ENCODE data around the gene HYAL3.

HYAL3 gene
- 1.3 to 6.0 (median 3.4) reads per million in 9 experiments for total RNA-seq

GRCh38 chr3:50298836-50299637, at the start of gene HYAL3, which contains the start of gene NAA80:
Gene HYAL3 (minus strand): TSS chr3:50299405. CDS start chr3:50295602, 3,803 bp downstream.
Gene NAA80 (minus strand): TSS chr3:50299405. CDS start chr3:50297463, 1,942 bp downstream.
- Mint-ChIP-seq H3K9me3 (no peaks in the 10 kb centered on the region), H3K27me3 (no peaks in the 10 kb centered on the region), H3K4me1 (ENCODE audit: low read depth in 2 of 2) (peaks cover 20 to 23% of the 10 kb centered on the region in 2 donors), H3K4me3 (peak within 1 kb of the TSS; percentile 85 to 97), H3K36me3 (ENCODE audit: insufficient read depth) (peaks cover 12% of the 10 kb centered on the region), H3K27ac (peak within 1 kb of the TSS; percentile 94 to 97)
- ATAC-seq (replicated peaks) = peak; percentile 83
- peak; percentile 98 to 100 (median 99) for DNase-seq

- Mint-ChIP-seq H3K27me3 (no peaks in the 10 kb centered on the region), H3K4me3 (peak overlapping the region; percentile 47 to 78), H3K36me3 (ENCODE audit: insufficient read depth) (peaks cover 32% of the 10 kb centered on the region), H3K9me3 (no peaks in the 10 kb centered on the region), H3K27ac (peak overlapping the region in 1 of 2 donors; percentile 85), H3K4me1 (ENCODE audit: low read depth in 2 of 2) (peaks cover 48 to 50% of the 10 kb centered on the region in 2 donors)
- ATAC-seq (replicated peaks) = peak; percentile 22
- peak; percentile 75 to 76 (median 75) for DNase-seq
Observed at GRCh38 chr3:50347187-50347813, 48.1 kb upstream of the HYAL3 start.

- Mint-ChIP-seq H3K36me3 (ENCODE audit: insufficient read depth) (peaks cover 33% of the 10 kb centered on the region), H3K4me3 (peak within 1 kb of the TSS; percentile 55 to 78), H3K4me1 (ENCODE audit: low read depth in 2 of 2) (peaks cover 50 to 56% of the 10 kb centered on the region in 2 donors), H3K27me3 (no peaks in the 10 kb centered on the region), H3K27ac (peak within 1 kb of the TSS in 1 of 2 donors; percentile 79), H3K9me3 (no peaks in the 10 kb centered on the region)
- ATAC-seq (replicated peaks) (no peak), DNase-seq (peak; percentile 57 to 69 (median 65))
Observed at GRCh38 chr3:50345586-50346234, 46.5 kb upstream of the HYAL3 start, which contains the start of gene ZMYND10. Gene ZMYND10 (minus strand): TSS chr3:50345732. CDS start chr3:50345579, 153 bp downstream.

GRCh38 chr3:50345008-50345407, 45.8 kb upstream of the HYAL3 start:
- Mint-ChIP-seq H3K27me3 (no peaks in the 10 kb centered on the region), H3K36me3 (ENCODE audit: insufficient read depth) (peaks cover 33% of the 10 kb centered on the region), H3K4me3 (peak overlapping the region; percentile 55 to 78), H3K4me1 (ENCODE audit: low read depth in 2 of 2) (peaks cover 43 to 51% of the 10 kb centered on the region in 2 donors), H3K27ac (no peak overlapping the region), H3K9me3 (no peaks in the 10 kb centered on the region)
- ATAC-seq (replicated peaks) (no peak), DNase-seq (no peak)

GRCh38 chr3:50342813-50343633, 43.8 kb upstream of the HYAL3 start:
- Mint-ChIP-seq H3K4me3 (peak overlapping the region in 1 of 2 donors; percentile 8), H3K36me3 (ENCODE audit: insufficient read depth) (peaks cover 42% of the 10 kb centered on the region), H3K9me3 (no peaks in the 10 kb centered on the region), H3K27me3 (no peaks in the 10 kb centered on the region), H3K27ac (peak overlapping the region in 1 of 2 donors; percentile 85), H3K4me1 (ENCODE audit: low read depth in 2 of 2) (peaks cover 45 to 57% of the 10 kb centered on the region in 2 donors)
- DNase-seq (no peak), ATAC-seq (replicated peaks) (no peak)

GRCh38 chr3:50341996-50342650, 42.9 kb upstream of the HYAL3 start:
- DNase-seq (no peak), ATAC-seq (replicated peaks) (no peak)
- H3K36me3 Mint-ChIP-seq (ENCODE audit: insufficient read depth) = peaks cover 42% of the 10 kb centered on the region
- H3K9me3 Mint-ChIP-seq = no peaks in the 10 kb centered on the region
- no peak overlapping the region for H3K4me3 Mint-ChIP-seq
- H3K27ac Mint-ChIP-seq = peak overlapping the region in 1 of 2 donors; percentile 85
- peaks cover 44 to 56% of the 10 kb centered on the region in 2 donors for H3K4me1 Mint-ChIP-seq (ENCODE audit: low read depth in 2 of 2)
- no peaks in the 10 kb centered on the region for H3K27me3 Mint-ChIP-seq

GRCh38 chr3:50341537-50341936, 42.3 kb upstream of the HYAL3 start:
- Mint-ChIP-seq H3K36me3 (ENCODE audit: insufficient read depth) (peaks cover 46% of the 10 kb centered on the region), H3K4me3 (peak overlapping the region; percentile 97), H3K4me1 (ENCODE audit: low read depth in 2 of 2) (peaks cover 44 to 60% of the 10 kb centered on the region in 2 donors), H3K27me3 (no peaks in the 10 kb centered on the region), H3K27ac (peak overlapping the region in 1 of 2 donors; percentile 85), H3K9me3 (no peaks in the 10 kb centered on the region)
- no peak for ATAC-seq (replicated peaks)
- peak in 2 of 3 experiments; percentile 32 to 45 for DNase-seq

- H3K27ac Mint-ChIP-seq = peak within 1 kb of the TSS; percentile 95 to 96
- H3K4me1 Mint-ChIP-seq (ENCODE audit: low read depth in 2 of 2) = peaks cover 46 to 65% of the 10 kb centered on the region in 2 donors
- DNase-seq = peak; percentile 63 to 72 (median 67)
- no peaks in the 10 kb centered on the region for H3K9me3 Mint-ChIP-seq
- peak within 1 kb of the TSS; percentile 97 for H3K4me3 Mint-ChIP-seq
- H3K27me3 Mint-ChIP-seq = no peaks in the 10 kb centered on the region
- H3K36me3 Mint-ChIP-seq (ENCODE audit: insufficient read depth) = peaks cover 55% of the 10 kb centered on the region
- ATAC-seq (replicated peaks) = peak; percentile 37
Observed at GRCh38 chr3:50340448-50341329, 41.5 kb upstream of the HYAL3 start, which contains the start of gene RASSF1. Gene RASSF1 (minus strand): TSS chr3:50340836. CDS start chr3:50340805, 31 bp downstream.

GRCh38 chr3:50340147-50340447, 40.9 kb upstream of the HYAL3 start:
- DNase-seq = no peak
- H3K4me3 Mint-ChIP-seq = peak overlapping the region; percentile 97
- H3K27me3 Mint-ChIP-seq = no peaks in the 10 kb centered on the region
- peak overlapping the region; percentile 95 to 96 for H3K27ac Mint-ChIP-seq
- peaks cover 50 to 71% of the 10 kb centered on the region in 2 donors for H3K4me1 Mint-ChIP-seq (ENCODE audit: low read depth in 2 of 2)
- no peak for ATAC-seq (replicated peaks)
- H3K36me3 Mint-ChIP-seq (ENCODE audit: insufficient read depth) = peaks cover 60% of the 10 kb centered on the region
- no peaks in the 10 kb centered on the region for H3K9me3 Mint-ChIP-seq

- peak overlapping the region; percentile 95 to 96 for H3K27ac Mint-ChIP-seq
- DNase-seq = no peak
- peak overlapping the region; percentile 97 for H3K4me3 Mint-ChIP-seq
- no peak for ATAC-seq (replicated peaks)
- no peaks in the 10 kb centered on the region for H3K27me3 Mint-ChIP-seq
- no peaks in the 10 kb centered on the region for H3K9me3 Mint-ChIP-seq
- H3K36me3 Mint-ChIP-seq (ENCODE audit: insufficient read depth) = peaks cover 61% of the 10 kb centered on the region
- peaks cover 50 to 73% of the 10 kb centered on the region in 2 donors for H3K4me1 Mint-ChIP-seq (ENCODE audit: low read depth in 2 of 2)
Observed at GRCh38 chr3:50339485-50340146, 40.4 kb upstream of the HYAL3 start.

- Mint-ChIP-seq H3K36me3 (ENCODE audit: insufficient read depth) (peaks cover 65% of the 10 kb centered on the region), H3K4me3 (peak overlapping the region; percentile 97), H3K27me3 (no peaks in the 10 kb centered on the region), H3K4me1 (ENCODE audit: low read depth in 2 of 2) (peaks cover 54 to 76% of the 10 kb centered on the region in 2 donors), H3K27ac (peak overlapping the region; percentile 95 to 96), H3K9me3 (no peaks in the 10 kb centered on the region)
- ATAC-seq (replicated peaks) (no peak), DNase-seq (no peak)
Observed at GRCh38 chr3:50338965-50339364, 39.8 kb upstream of the HYAL3 start.
